ENCODE data around the gene C4BPA.

C4BPA gene

DNA sequence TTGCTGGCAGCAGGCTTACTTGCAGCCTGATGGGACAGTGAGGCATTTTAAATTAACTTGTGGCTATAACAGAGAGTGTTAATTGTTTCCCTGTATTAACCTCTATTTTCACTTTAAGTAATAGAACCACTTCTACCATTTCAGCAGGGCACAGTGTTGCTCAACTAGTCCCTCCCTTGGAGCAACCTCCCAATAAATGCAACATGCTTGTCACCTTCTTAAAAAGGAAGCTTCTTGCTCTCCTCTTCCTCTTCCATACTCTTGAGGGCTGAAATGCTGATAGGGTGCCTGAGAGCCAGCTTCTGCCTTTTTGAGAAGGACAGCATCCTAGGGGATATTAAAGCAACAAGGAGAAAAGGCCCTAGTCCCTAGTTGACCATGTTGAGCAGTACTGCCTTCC lies 52.1 kb downstream of the C4BPA start:
- TF ChIP-seq CREB1 (IDR thresholded peaks at IDR 0.05; ENCODE audit: low read depth) (no peak), NFIC (IDR thresholded peaks at IDR 0.05) (no peak), TCF12 (IDR thresholded peaks at IDR 0.05; ENCODE audit: low read depth) (no peak), TEAD4 (IDR thresholded peaks at IDR 0.05) (no peak)

DNA sequence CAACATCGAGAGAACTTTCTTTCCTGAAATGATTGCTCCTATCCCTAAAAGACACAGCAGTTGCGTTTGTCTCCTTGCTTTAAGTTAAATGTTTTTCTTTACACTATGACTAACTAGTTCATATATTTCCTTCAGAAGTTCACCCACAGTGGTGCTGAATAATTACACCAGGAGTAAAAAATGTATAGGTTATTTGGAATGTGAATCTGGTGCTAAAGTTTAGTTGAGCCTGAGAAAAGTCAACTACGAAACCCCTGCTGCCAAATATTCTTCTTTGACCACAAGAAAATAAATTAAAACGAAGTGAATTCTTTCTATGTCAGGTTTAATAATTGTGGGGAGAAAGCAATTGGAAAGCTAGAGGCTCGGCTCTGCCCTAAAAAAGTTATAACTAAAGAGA lies 52.8 kb downstream of the C4BPA start:
- TF ChIP-seq CEBPB (IDR thresholded peaks at IDR 0.05), result no peak
- TF ChIP-seq ZBTB7A (IDR thresholded peaks at IDR 0.05; ENCODE audit: low read depth), result no peak
- TF ChIP-seq TAF1 (IDR thresholded peaks at IDR 0.05; ENCODE audit: low read depth), result no peak
- TF ChIP-seq TCF12 (IDR thresholded peaks at IDR 0.05; ENCODE audit: low read depth), result no peak
- TF ChIP-seq YY1 (IDR thresholded peaks at IDR 0.05; ENCODE audit: low read depth), result no peak
- TF ChIP-seq, protein P1, sequence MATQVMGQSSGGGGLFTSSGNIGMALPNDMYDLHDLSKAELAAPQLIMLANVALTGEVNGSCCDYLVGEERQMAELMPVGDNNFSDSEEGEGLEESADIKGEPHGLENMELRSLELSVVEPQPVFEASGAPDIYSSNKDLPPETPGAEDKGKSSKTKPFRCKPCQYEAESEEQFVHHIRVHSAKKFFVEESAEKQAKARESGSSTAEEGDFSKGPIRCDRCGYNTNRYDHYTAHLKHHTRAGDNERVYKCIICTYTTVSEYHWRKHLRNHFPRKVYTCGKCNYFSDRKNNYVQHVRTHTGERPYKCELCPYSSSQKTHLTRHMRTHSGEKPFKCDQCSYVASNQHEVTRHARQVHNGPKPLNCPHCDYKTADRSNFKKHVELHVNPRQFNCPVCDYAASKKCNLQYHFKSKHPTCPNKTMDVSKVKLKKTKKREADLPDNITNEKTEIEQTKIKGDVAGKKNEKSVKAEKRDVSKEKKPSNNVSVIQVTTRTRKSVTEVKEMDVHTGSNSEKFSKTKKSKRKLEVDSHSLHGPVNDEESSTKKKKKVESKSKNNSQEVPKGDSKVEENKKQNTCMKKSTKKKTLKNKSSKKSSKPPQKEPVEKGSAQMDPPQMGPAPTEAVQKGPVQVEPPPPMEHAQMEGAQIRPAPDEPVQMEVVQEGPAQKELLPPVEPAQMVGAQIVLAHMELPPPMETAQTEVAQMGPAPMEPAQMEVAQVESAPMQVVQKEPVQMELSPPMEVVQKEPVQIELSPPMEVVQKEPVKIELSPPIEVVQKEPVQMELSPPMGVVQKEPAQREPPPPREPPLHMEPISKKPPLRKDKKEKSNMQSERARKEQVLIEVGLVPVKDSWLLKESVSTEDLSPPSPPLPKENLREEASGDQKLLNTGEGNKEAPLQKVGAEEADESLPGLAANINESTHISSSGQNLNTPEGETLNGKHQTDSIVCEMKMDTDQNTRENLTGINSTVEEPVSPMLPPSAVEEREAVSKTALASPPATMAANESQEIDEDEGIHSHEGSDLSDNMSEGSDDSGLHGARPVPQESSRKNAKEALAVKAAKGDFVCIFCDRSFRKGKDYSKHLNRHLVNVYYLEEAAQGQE (IDR thresholded peaks at IDR 0.05; ENCODE audit: low read depth), result no peak
- no peak for TF ChIP-seq RAD21 (IDR thresholded peaks at IDR 0.05; ENCODE audit: low read depth)
- TF ChIP-seq FOXM1 (IDR thresholded peaks at IDR 0.05; ENCODE audit: borderline replicate concordance, low read depth), result no peak
- TF ChIP-seq EGR1 (IDR thresholded peaks at IDR 0.05), result no peak
- no peak for TF ChIP-seq CREB1 (IDR thresholded peaks at IDR 0.05; ENCODE audit: low read depth)
- no peak for TF ChIP-seq NFIC (IDR thresholded peaks at IDR 0.05)
- TF ChIP-seq, protein P2, sequence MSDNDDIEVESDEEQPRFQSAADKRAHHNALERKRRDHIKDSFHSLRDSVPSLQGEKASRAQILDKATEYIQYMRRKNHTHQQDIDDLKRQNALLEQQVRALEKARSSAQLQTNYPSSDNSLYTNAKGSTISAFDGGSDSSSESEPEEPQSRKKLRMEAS (IDR thresholded peaks at IDR 0.05), result no peak
- TF ChIP-seq, protein P3, sequence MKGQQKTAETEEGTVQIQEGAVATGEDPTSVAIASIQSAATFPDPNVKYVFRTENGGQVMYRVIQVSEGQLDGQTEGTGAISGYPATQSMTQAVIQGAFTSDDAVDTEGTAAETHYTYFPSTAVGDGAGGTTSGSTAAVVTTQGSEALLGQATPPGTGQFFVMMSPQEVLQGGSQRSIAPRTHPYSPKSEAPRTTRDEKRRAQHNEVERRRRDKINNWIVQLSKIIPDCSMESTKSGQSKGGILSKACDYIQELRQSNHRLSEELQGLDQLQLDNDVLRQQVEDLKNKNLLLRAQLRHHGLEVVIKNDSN (IDR thresholded peaks at IDR 0.05), result no peak
- TF ChIP-seq EP300 (IDR thresholded peaks at IDR 0.05; ENCODE audit: borderline replicate concordance), result no peak
- TF ChIP-seq TEAD4 (IDR thresholded peaks at IDR 0.05), result no peak

DNA sequence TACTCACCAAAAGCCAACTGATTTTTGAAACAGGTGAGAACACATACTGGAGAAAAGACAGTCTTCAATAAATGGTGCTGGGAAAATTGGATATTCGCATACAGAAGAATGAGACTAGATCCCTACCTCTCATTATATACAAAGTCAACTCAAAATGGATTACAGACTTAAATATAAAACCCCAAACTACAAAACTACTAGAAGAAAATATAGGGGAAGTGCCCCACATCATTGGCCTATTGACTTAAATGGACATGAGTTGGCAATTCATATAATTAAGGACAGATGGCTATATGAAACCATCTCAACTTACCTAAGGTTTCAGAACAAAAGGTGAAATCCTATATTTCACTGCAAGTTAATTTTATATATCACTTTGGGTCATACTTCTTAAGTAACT lies 60.1 kb downstream of the C4BPA start:
- TF ChIP-seq, protein P1 (IDR thresholded peaks at IDR 0.05; ENCODE audit: low read depth), result no peak
- TF ChIP-seq, protein P2 (IDR thresholded peaks at IDR 0.05), result no peak
- TF ChIP-seq RAD21 (IDR thresholded peaks at IDR 0.05; ENCODE audit: low read depth) (no peak), ZBTB7A (IDR thresholded peaks at IDR 0.05; ENCODE audit: low read depth) (no peak), TAF1 (IDR thresholded peaks at IDR 0.05; ENCODE audit: low read depth) (no peak), EP300 (IDR thresholded peaks at IDR 0.05; ENCODE audit: borderline replicate concordance) (no peak), TCF12 (IDR thresholded peaks at IDR 0.05; ENCODE audit: low read depth) (no peak), EGR1 (IDR thresholded peaks at IDR 0.05) (no peak), YY1 (IDR thresholded peaks at IDR 0.05; ENCODE audit: low read depth) (no peak), CEBPB (IDR thresholded peaks at IDR 0.05) (no peak), FOXM1 (IDR thresholded peaks at IDR 0.05; ENCODE audit: borderline replicate concordance, low read depth) (no peak), NFIC (IDR thresholded peaks at IDR 0.05) (no peak), CREB1 (IDR thresholded peaks at IDR 0.05; ENCODE audit: low read depth) (no peak), TEAD4 (IDR thresholded peaks at IDR 0.05) (no peak)
- TF ChIP-seq, protein P3 (IDR thresholded peaks at IDR 0.05), result no peak

DNA sequence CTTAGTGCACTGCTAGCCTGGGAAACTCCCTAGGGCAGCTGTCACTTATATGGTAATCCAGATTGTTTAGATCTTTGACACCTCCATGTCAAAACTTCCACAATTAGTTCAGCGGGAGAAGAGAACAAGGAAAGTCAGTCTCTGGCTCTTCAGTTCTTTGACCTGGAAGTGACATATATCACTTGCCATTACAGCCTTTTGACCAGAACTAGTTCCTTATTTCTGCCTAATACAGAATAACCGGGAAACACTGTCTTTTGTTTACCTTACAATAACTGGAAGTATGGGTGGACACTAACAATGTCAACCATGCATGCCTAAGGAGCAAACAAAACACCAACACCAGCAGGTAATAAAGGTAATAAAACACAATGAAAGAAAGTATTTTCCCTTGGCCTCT lies 68.3 kb downstream of the C4BPA start:
- no peak for TF ChIP-seq TCF12 (IDR thresholded peaks at IDR 0.05; ENCODE audit: low read depth)
- no peak for TF ChIP-seq EGR1 (IDR thresholded peaks at IDR 0.05)
- no peak for TF ChIP-seq CEBPB (IDR thresholded peaks at IDR 0.05)
- TF ChIP-seq, protein P2 (IDR thresholded peaks at IDR 0.05), result no peak
- no peak for TF ChIP-seq TAF1 (IDR thresholded peaks at IDR 0.05; ENCODE audit: low read depth)
- TF ChIP-seq, protein P3 (IDR thresholded peaks at IDR 0.05), result no peak
- no peak for TF ChIP-seq NFIC (IDR thresholded peaks at IDR 0.05)
- TF ChIP-seq RAD21 (IDR thresholded peaks at IDR 0.05; ENCODE audit: low read depth), result no peak
- TF ChIP-seq EP300 (IDR thresholded peaks at IDR 0.05; ENCODE audit: borderline replicate concordance), result no peak
- TF ChIP-seq CREB1 (IDR thresholded peaks at IDR 0.05; ENCODE audit: low read depth), result no peak
- TF ChIP-seq, protein P1 (IDR thresholded peaks at IDR 0.05; ENCODE audit: low read depth), result no peak
- no peak for TF ChIP-seq YY1 (IDR thresholded peaks at IDR 0.05; ENCODE audit: low read depth)
- no peak for TF ChIP-seq ZBTB7A (IDR thresholded peaks at IDR 0.05; ENCODE audit: low read depth)
- no peak for TF ChIP-seq FOXM1 (IDR thresholded peaks at IDR 0.05; ENCODE audit: borderline replicate concordance, low read depth)
- TF ChIP-seq TEAD4 (IDR thresholded peaks at IDR 0.05), result no peak

All from Ishikawa (cell line).